CD4-positive, alpha-beta T cell treated with Interleukin-4 for 1 hour (primary cell): ENCODE data around the gene FKBP1B.
"Not testable (repeated sequence)": the region's sequence is repeated elsewhere in the genome, so short reads cannot be mapped to it uniquely, and the experiment has no call there.

ENCODE experiments used
- DNase-seq, 2 donors: peaks; one replicate each; pipeline ENCODE4 v3.0.0-alpha.2; 2020 to 2022

Gene FKBP1B

GRCh38 chr2:24072259-24072658 is 22.7 kb downstream of the FKBP1B start:
- DNase-seq = no peak

GRCh38 chr2:24073816-24074215 is 24.3 kb downstream of the FKBP1B start:
- DNase-seq = no peak

- no peak for DNase-seq
These were observed 25.7 kb downstream of the FKBP1B start for GRCh38 chr2:24075259-24075658.

- peak; percentile 100 for DNase-seq
These were observed 26.6 kb downstream of the FKBP1B start, which contains the start of gene SF3B6 for GRCh38 chr2:24075915-24076848. SF3B6 (minus strand) TSS chr2:24076326; CDS start chr2:24076229, 97 bp downstream.

GRCh38 chr2:24076849-24077534 is 27.5 kb downstream of the FKBP1B start:
- no peak for DNase-seq

- no peak for DNase-seq
These were observed 28.0 kb downstream of the FKBP1B start for GRCh38 chr2:24077535-24077877.

- DNase-seq = no peak
These were observed 28.3 kb downstream of the FKBP1B start for GRCh38 chr2:24077879-24078278.

- no peak for DNase-seq
These were observed 31.2 kb downstream of the FKBP1B start for GRCh38 chr2:24080701-24081100.

GRCh38 chr2:24082787-24083566 is 33.4 kb downstream of the FKBP1B start:
- DNase-seq = no peak

GRCh38 chr2:24083567-24084385 is 34.2 kb downstream of the FKBP1B start:
- DNase-seq = peak; percentile 57 to 73

- DNase-seq = peak; percentile 77
These were observed 35.1 kb downstream of the FKBP1B start, which contains the start of gene TP53I3 for GRCh38 chr2:24084386-24085199. TP53I3 (minus strand) TSS chr2:24084834; CDS start chr2:24084326, 508 bp downstream.

- DNase-seq = no peak
These were observed 35.6 kb downstream of the FKBP1B start for GRCh38 chr2:24085200-24085489.

- DNase-seq = no peak
These were observed 36.7 kb downstream of the FKBP1B start for GRCh38 chr2:24086241-24086640.

GRCh38 chr2:24087032-24087431 is 37.5 kb downstream of the FKBP1B start:
- no peak for DNase-seq

GRCh38 chr2:24088821-24089359 is 39.3 kb downstream of the FKBP1B start:
- DNase-seq = no peak

GRCh38 chr2:24093270-24093669 is 43.7 kb downstream of the FKBP1B start:
- not testable (repeated sequence) for DNase-seq

- not testable (repeated sequence) for DNase-seq
These were observed 45.7 kb downstream of the FKBP1B start for GRCh38 chr2:24095171-24095677.

GRCh38 chr2:24100732-24101131 is 51.2 kb downstream of the FKBP1B start:
- not testable (repeated sequence) for DNase-seq

GRCh38 chr2:24101992-24102391 is 52.5 kb downstream of the FKBP1B start:
- DNase-seq = no peak

- DNase-seq = no peak
These were observed 53.1 kb downstream of the FKBP1B start for GRCh38 chr2:24102677-24103076.

GRCh38 chr2:24104110-24104650 is 54.6 kb downstream of the FKBP1B start:
- no peak for DNase-seq
